GM10266 (cell line): ENCODE measurements around the gene LIN54.
A peak's percentile ranks its signal among the peaks of the same experiment; 100 is the strongest.
"Not testable (repeated sequence)": the region's sequence is repeated elsewhere in the genome, so short reads cannot be mapped to it uniquely, and the experiment has no call there.

Source experiments
- DNase-seq: peaks from one replicate; pipeline ENCODE4 v3.0.0; 2012; ENCODE audit errors: extremely low spot score
- CTCF ChIP-seq: IDR thresholded peaks from 2 replicates; pipeline ENCODE4 v1.5.1; 2012; ENCODE audit warnings: mild to moderate bottlenecking, low read depth; ENCODE audit not compliant: control insufficient read depth, insufficient read depth; ENCODE audit errors: missing control alignments

The LIN54 gene

DNA sequence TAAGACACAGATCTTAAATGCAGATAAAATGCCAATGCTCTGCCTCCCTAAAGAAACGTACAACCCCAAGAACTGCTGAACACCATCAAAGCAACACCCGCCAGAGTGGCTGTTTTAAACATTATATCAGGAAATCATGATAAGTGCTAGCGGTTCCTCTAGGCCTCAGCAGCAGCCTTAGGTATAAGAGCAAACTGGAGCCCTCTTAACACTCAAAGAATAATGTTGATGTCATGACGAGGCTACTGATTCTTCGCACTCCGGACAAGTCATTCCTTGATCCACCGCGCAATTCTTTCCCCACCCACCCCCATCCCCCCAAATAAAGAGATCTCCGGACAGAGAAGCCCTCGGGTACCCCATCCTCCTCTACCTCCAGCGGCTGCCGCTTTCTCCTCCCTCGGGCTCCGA, 507 bp downstream of the LIN54 start:
- TF ChIP-seq CTCF: no peak
- peak; percentile 22 for DNase-seq

- DNase-seq: no peak
- no peak for TF ChIP-seq CTCF
Observed at GRCh38 chr4:83009529-83009928, 1.1 kb downstream of the LIN54 start.

DNA sequence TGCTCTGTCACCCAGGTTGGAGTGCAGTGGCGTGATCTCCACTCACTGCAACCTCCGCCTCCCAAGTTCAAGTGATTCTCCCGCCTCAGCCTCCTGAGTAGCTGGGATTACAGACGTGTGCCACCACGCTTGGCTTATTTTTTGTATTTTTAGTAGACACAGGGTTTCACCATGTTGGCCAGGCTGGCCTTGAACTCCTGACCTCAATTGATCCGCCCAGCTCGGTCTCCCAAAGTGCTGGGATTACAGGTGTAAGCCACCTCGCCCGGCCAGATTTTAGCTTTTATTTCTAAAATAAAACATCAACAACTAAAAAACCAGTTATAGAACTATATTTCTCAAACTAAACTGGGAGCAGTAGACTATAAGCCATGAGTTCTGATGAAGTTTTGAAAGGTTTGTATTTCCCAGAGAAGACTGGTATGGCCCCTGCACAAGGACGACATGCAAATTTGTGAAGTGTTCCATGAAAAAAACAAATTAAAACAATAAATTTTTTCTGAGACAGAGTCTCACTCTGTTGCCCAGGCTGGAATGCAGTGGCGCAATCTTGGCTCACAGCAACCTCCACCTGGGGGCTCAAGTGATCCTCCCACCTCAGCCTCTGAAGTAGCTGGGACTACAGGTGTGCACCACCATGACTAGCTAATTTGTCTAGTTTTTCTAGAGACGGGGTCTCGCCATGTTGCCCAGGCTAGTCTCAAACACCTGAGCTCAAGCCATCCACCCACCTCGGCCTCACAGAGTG, 7.4 kb downstream of the LIN54 start:
- DNase-seq: not testable (repeated sequence)

GRCh38 chr4:83002329-83002728, 8.3 kb downstream of the LIN54 start:
- DNase-seq: no peak
- no peak for TF ChIP-seq CTCF

DNA sequence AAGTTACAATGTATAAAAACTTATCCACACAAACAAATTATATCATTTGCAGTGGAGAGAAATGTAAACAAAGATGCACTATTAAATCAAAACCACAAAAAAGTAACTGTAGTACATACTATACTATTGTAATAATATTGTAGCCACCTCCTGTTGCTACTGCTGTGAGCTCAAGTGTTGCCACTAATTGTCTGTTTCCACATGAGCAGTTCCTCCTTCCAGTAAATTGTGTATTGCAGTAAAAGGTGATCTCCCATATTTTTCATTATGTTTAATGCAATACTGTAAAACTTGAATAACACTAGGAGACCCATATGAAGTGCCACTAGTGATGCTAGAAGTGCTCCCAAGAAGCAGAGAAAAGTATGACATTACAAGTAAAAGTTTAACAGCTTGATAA, 11.7 kb downstream of the LIN54 start:
- DNase-seq: no peak
- no peak for TF ChIP-seq CTCF

GRCh38 chr4:82994834-82995233, 15.8 kb downstream of the LIN54 start:
- DNase-seq: no peak
- no peak for TF ChIP-seq CTCF

DNA sequence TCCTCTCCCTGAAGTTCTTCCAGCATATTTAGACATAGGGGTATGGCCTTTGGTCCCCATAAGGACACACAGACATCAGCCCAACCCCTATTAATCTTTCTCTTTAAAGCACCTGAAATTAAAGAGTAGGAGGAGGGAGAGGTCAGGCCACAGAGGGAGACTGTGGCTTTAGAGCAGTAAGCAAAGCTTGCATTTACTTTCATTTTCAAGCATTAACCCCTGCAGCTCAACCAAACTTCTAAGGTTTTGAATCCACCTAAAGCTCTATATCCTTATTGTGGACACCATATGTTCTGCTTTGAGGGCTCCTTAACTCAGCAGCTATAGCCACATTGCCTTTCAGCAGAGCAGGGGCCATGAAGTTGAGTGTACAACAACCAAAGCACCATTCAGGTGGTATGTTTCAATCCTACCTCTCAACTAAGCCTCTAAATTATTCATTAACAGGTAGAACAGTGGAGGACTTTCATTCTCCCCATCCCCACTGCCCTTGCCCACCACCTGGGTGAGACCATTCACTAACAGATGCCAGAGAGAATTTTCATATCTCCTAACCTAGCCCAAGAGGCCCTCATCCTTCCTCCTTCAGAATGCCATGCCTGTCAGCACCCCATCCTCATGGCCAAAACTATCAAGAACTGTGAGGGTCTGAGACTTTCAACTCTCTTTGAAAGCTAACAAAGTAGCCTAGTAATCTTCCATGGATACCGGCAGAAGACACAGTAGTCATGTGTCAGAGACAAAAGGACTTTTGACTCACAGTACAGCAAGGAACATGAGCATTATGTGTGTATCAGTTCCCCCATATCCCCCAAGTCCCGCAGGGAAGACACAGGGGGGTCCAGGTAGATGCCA, 20.8 kb downstream of the LIN54 start:
- no peak for TF ChIP-seq CTCF
- peak; percentile 49 for DNase-seq
